Activated T-helper 1 cell treated with anti-CD3 and anti-CD28 coated beads, Interleukin-2, amount 50 U/mL, for 16 hours (primary cell): ENCODE results near the gene LRRC57.

ENCODE experiments used
- DNase-seq, 2 donors: peaks; one replicate each; pipeline ENCODE4 v3.0.0-alpha.2; 2020; ENCODE audit warnings: low read depth in 1 of 2, low spot score in 1 of 2

LRRC57 gene

GRCh38 chr15:42549741-42550392, 1.3 kb upstream of the LRRC57 start:
- DNase-seq, result no peak

DNA sequence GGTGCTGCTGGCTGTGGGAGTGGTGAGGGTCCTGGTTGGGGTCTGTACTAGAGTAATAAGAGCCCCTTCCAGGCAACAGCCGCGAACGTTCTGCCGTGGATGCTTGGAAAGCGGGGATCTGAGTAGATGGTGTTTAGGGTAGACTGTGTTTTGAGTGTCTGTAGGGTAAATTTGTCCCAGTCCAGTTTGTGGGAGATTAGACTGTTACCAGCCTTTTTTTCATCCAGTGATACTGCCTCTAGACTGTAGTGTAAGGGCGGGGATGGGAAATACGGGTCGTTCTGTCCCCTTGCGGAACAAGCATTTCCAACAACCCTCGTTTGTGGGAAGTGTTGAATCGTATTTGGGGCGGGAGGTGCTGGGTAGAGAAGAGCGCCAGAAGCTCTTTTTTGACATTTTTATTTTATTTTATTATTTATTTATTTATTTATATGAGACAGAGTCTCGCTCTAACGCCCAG, 469 bp upstream of the LRRC57 start:
- no peak for DNase-seq

GRCh38 chr15:42547918-42548248, 710 bp downstream of the LRRC57 start:
- no peak for DNase-seq

DNA sequence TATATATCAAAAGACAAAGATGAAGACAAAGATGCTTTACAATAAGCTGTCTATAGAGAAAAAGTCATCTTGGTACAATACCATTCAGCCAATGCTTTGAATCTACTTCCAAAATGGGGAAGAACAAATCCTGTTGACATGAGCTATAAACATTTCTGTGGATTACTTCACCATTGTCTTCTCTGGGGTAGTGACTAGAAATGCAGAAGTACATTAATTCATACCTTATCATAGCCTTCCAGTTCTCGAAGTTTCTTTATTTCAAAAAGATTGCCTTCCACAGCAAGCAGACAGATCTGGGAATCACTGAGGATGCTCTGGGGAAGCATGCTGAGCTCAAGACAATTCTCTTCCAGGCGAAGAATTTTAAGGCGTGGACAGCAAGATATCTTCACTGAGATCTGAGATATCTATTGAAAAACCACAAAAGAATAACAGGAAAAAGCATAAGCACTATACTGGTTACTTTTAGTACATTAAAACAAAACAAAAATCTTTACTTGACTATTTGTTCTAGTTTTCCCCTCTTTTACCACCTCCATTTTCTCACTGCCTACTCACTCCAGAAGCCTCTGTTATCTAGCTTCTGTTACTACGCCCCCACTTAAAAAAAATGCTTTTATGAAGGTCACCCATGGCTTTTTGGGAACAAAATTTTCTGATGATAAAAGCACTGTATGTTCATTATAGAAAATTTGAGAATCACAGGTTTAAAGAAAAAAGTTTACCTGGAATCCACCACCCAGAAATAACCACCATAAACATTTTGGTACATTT, 3.6 kb downstream of the LRRC57 start:
- no peak for DNase-seq

DNA sequence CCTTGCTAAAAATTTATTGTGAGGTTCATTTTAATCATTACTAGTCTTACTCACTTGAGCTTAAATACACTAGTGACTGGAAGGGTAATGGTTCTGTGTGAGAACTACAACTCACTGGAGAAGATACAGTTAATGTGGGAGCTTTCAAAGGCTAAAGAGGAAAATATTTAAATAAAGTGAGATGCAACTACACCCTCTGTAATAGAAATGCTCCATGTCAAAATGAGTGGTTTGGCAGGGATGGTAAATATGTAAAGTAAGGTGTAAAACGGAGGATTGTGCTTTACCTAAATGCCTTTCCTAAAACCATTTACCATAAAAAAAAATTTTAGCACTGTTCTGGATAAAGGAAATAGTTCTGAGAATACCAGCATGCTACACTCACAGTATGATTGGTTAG, 15.3 kb downstream of the LRRC57 start:
- DNase-seq, result no peak

GRCh38 chr15:42528970-42529369, 19.6 kb downstream of the LRRC57 start:
- DNase-seq, result no peak

DNA sequence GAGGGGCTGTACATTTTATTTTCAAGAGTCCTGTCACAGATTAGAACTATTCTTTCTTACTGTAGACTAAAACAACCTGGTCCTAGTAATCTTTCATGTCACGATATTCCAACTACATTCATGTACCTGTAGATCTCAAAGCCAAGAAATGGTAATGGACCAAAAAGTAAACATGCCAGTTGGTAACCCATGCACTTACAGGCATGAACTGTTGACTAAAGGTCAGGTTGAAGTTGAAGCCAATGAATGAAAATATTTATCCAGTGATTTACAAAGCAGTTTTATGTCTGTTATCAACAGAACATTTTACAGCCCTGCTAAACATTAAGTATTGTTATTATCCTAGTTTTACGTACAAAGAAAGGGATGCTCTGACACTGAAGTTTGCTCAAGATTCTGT, 25.3 kb downstream of the LRRC57 start:
- no peak for DNase-seq

DNA sequence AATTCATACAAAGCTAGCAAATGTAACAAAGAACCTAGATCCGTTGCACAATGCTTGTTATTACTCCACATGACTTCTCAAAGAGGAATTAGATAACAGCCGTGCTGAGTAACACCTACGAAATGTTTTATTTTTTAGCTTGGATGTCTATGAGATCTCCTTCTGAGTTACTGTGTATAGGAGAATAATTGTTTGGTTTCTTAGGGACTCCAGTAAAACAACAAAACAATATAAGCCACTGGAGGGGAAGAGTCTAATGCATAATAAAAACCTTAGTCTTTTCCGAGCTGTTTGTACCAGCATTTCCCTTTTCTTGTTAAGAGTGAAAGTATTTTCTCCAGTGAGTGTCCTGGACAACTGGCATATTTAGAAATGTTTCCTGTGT, 37.6 kb downstream of the LRRC57 start:
- no peak for DNase-seq

GRCh38 chr15:42510258-42511006, 38.2 kb downstream of the LRRC57 start:
- DNase-seq, result no peak

- no peak for DNase-seq
Measured at GRCh38 chr15:42508263-42508690, 40.3 kb downstream of the LRRC57 start.

- no peak for DNase-seq
Measured at GRCh38 chr15:42507514-42507913, 41.1 kb downstream of the LRRC57 start.

GRCh38 chr15:42504631-42505030, 44.0 kb downstream of the LRRC57 start:
- no peak for DNase-seq

- no peak for DNase-seq
Measured at GRCh38 chr15:42503825-42504224, 44.8 kb downstream of the LRRC57 start.

DNA sequence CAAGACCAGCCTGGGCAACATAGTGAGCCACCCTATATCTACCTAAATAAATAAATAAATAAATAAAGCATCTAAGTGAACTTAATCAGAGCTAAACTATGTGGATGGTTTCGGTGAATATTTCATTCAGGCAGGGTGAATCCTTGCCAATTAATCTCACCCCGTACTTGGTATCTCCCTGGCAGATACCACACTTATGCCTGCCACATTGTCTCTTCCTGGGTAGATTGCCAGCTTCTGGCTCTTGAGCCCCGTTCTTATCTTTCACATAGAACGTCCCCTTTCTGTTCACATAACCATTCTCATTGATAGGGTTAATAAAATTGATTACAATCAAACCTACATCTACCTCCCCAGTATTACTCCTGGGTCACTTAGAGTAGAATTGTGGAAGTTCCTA, 46.1 kb downstream of the LRRC57 start:
- DNase-seq, result no peak

- no peak for DNase-seq
Measured at GRCh38 chr15:42499858-42500609, 48.6 kb downstream of the LRRC57 start.

- no peak for DNase-seq
Measured at GRCh38 chr15:42498212-42499068, 50.2 kb downstream of the LRRC57 start.

DNA sequence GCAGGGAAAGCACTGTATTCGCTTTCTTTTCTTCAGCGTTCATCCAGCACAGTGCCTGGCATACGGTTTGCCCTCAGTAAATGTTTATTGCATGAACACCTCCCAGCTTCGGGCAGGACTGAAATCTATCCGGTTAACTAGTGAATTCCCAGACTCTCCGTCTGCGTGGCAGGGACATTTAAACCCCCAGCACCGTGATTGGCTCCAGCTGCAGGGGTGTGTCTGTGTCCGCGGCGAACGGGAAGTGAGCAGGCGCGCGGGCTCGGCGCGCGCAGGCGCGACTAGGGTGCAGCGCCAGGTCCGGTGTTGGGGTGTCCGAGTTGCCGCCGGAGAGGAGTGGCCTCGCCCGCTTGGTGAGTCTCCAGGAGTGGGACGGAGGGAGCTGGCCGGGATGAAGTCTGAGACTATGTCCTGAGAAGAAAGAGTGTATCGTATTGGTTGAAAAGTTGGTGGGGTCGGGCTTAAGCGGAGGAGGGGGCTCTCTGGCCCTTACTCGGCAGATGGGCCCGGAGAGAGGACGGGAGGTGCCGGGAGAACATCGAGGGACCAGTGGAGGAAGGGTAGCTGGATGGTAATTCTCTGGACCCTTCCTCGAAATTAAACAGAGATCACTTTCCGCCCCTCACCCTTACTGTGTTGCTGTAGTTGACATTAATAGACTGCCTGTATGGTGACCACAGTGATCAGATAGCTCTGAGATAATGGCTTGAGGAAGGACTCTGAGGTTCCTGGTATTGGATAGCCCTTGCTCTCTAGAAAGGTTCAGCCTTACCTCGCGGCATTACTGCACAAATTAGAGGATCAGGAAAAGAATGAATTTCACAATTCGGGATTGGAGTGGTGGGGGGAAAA, 53.0 kb downstream of the LRRC57 start, which contains the start of gene SNAP23:
TSS of gene SNAP23 (plus strand) at position 274 of the 852 bp plus-strand sequence. CDS start 16,213 bp downstream, outside the sequence.
- DNase-seq, result peak; percentile 66 to 73

DNA sequence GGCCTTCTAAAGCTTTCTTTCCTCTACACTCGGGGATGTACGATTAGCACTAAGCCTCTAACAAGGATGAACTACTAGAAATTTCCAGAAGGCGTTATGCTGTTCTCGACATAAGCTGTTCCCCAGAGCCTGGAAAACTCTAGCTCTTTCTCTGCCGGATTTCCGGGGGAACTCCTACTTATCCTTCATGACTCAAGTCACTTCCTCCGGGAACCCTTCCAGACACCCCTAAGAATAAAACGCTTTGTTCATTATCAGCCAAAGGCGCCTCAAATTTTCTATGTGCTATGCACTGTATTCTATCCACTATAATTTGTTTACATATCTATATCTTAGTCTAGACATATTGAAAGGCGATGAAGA, 53.6 kb downstream of the LRRC57 start:
- peak in 1 of 2 donors; percentile 13 for DNase-seq

- DNase-seq, result no peak
Measured at GRCh38 chr15:42493679-42494078, 54.9 kb downstream of the LRRC57 start.
